Hepatic stellate cell (primary cell): ENCODE results near the gene RNF145.
"Not testable (repeated sequence)": the region's sequence is repeated elsewhere in the genome, so short reads cannot be mapped to it uniquely, and the experiment has no call there.

Experiments used
- DNase-seq: peaks from one replicate; pipeline ENCODE4 v3.0.0; 2011; ENCODE audit warnings: low spot score

The RNF145 gene

GRCh38 chr5:159190170-159190569 lies 19.2 kb downstream of the RNF145 start:
- no peak for DNase-seq

GRCh38 chr5:159189310-159189709 lies 20.0 kb downstream of the RNF145 start:
- DNase-seq, result no peak

- no peak for DNase-seq
Measured at GRCh38 chr5:159187719-159188118, 21.6 kb downstream of the RNF145 start.

GRCh38 chr5:159186319-159186718 lies 23.0 kb downstream of the RNF145 start:
- no peak for DNase-seq

GRCh38 chr5:159185773-159186172 lies 23.6 kb downstream of the RNF145 start:
- no peak for DNase-seq

GRCh38 chr5:159184858-159185381 lies 24.4 kb downstream of the RNF145 start:
- DNase-seq, result peak; percentile 35

- no peak for DNase-seq
Measured at GRCh38 chr5:159184236-159184635, 25.1 kb downstream of the RNF145 start.

GRCh38 chr5:159183247-159183646 lies 26.1 kb downstream of the RNF145 start:
- DNase-seq, result no peak

- no peak for DNase-seq
Measured at GRCh38 chr5:159182691-159183090, 26.7 kb downstream of the RNF145 start.

GRCh38 chr5:159181651-159182050 lies 27.7 kb downstream of the RNF145 start:
- DNase-seq, result no peak

GRCh38 chr5:159181152-159181551 lies 28.2 kb downstream of the RNF145 start:
- DNase-seq, result no peak

- no peak for DNase-seq
Measured at GRCh38 chr5:159179529-159180305, 29.6 kb downstream of the RNF145 start.

- DNase-seq, result peak; percentile 33
Measured at GRCh38 chr5:159178978-159179377, 30.4 kb downstream of the RNF145 start.

- DNase-seq, result no peak
Measured at GRCh38 chr5:159175547-159175946, 33.8 kb downstream of the RNF145 start.

- DNase-seq, result no peak
Measured at GRCh38 chr5:159174511-159175168, 34.7 kb downstream of the RNF145 start.

- DNase-seq, result no peak
Measured at GRCh38 chr5:159171274-159171673, 38.1 kb downstream of the RNF145 start.

GRCh38 chr5:159170021-159170420 lies 39.3 kb downstream of the RNF145 start:
- DNase-seq, result no peak

GRCh38 chr5:159166416-159166815 lies 42.9 kb downstream of the RNF145 start:
- DNase-seq, result no peak

- DNase-seq, result no peak
Measured at GRCh38 chr5:159163701-159164046, 45.7 kb downstream of the RNF145 start.

GRCh38 chr5:159163027-159163700 lies 46.2 kb downstream of the RNF145 start:
- DNase-seq, result no peak

GRCh38 chr5:159161361-159162214 lies 47.8 kb downstream of the RNF145 start:
- no peak for DNase-seq

- DNase-seq, result not testable (repeated sequence)
Measured at GRCh38 chr5:159158553-159159091, 50.7 kb downstream of the RNF145 start.
